Activated naive CD8-positive, alpha-beta T cell treated with anti-CD3 and anti-CD28 coated beads for 36 hours (primary cell): Measurements from ENCODE around the gene LAMB1. TPM values are rescaled to one million over a fixed set of nuclear protein-coding genes. Genes with fewer than 3 reads are reported as not detected.
"Not testable (repeated sequence)": the region's sequence is repeated elsewhere in the genome, so short reads cannot be mapped to it uniquely, and the experiment has no call there.

Experiments
- DNase-seq: peaks from one replicate; pipeline ENCODE4 v3.0.0; 2021
- H3K27ac Mint-ChIP-seq: one replicate; pipeline ENCODE4 v1.8.0; 2022; ENCODE audit warnings: mild to moderate bottlenecking, moderate library complexity, mixed read lengths
- H3K27me3 Mint-ChIP-seq: one replicate; pipeline ENCODE4 v1.8.0; 2022; ENCODE audit warnings: mild to moderate bottlenecking, mixed read lengths
- H3K36me3 Mint-ChIP-seq: one replicate; pipeline ENCODE4 v1.8.0; 2021; ENCODE audit warnings: mild to moderate bottlenecking, mixed read lengths
- H3K4me1 Mint-ChIP-seq: one replicate; pipeline ENCODE4 v1.8.0; 2021; ENCODE audit warnings: mixed read lengths
- H3K4me3 Mint-ChIP-seq: one replicate; pipeline ENCODE4 v1.8.0; 2022; ENCODE audit warnings: mild to moderate bottlenecking, moderate library complexity, mixed read lengths
- H3K9me3 Mint-ChIP-seq: one replicate; pipeline ENCODE4 v1.8.0; 2022; ENCODE audit warnings: mixed read lengths
- total RNA-seq, 2 experiments: library from RNA; stranded (reverse); gene quantifications; one replicate each; pipeline ENCODE4 v1.2.3, GENCODE V29; 2021

LAMB1 gene
- under 1 TPM; 0.16 to 0.32 TPM for total RNA-seq

GRCh38 chr7:108002726-108003598 is at the start of gene LAMB1:
LAMB1 (minus strand) TSS chr7:108003161; CDS start chr7:108002885, 276 bp downstream.
- Mint-ChIP-seq H3K27ac (no peak within 1 kb of the TSS), H3K36me3 (no peaks in the 10 kb centered on the region), H3K9me3 (no peaks in the 10 kb centered on the region), H3K27me3 (peaks cover 90% of the 10 kb centered on the region), H3K4me3 (peak within 1 kb of the TSS; percentile 78), H3K4me1 (peaks cover 22% of the 10 kb centered on the region)
- peak; percentile 38 for DNase-seq

- Mint-ChIP-seq H3K4me1 (peaks cover 4% of the 10 kb centered on the region), H3K36me3 (peaks cover 2% of the 10 kb centered on the region), H3K9me3 (no peaks in the 10 kb centered on the region), H3K27me3 (no peaks in the 10 kb centered on the region), H3K27ac (no peak overlapping the region), H3K4me3 (no peak overlapping the region)
- no peak for DNase-seq
Observed at GRCh38 chr7:108051454-108051853, 48.5 kb upstream of the LAMB1 start.

GRCh38 chr7:108049962-108050361 is 47.0 kb upstream of the LAMB1 start:
- no peak overlapping the region for H3K4me3 Mint-ChIP-seq

GRCh38 chr7:108048422-108048821 is 45.5 kb upstream of the LAMB1 start:
- H3K4me3 Mint-ChIP-seq, result no peak overlapping the region
- H3K9me3 Mint-ChIP-seq, result no peaks in the 10 kb centered on the region
- H3K4me1 Mint-ChIP-seq, result peaks cover 4% of the 10 kb centered on the region
- H3K27me3 Mint-ChIP-seq, result no peaks in the 10 kb centered on the region
- no peak overlapping the region for H3K27ac Mint-ChIP-seq
- peaks cover 2% of the 10 kb centered on the region for H3K36me3 Mint-ChIP-seq
- DNase-seq, result no peak

More at GRCh38 chr7:108049962-108050361, 47.0 kb upstream of the LAMB1 start:
- Mint-ChIP-seq H3K9me3 (no peaks in the 10 kb centered on the region), H3K4me1 (peaks cover 4% of the 10 kb centered on the region), H3K36me3 (peaks cover 2% of the 10 kb centered on the region), H3K27ac (no peak overlapping the region), H3K27me3 (no peaks in the 10 kb centered on the region)
- no peak for DNase-seq

GRCh38 chr7:108046952-108047506 is 44.1 kb upstream of the LAMB1 start:
- H3K4me3 Mint-ChIP-seq, result no peak overlapping the region
- no peaks in the 10 kb centered on the region for H3K9me3 Mint-ChIP-seq
- no peak for DNase-seq
- H3K27ac Mint-ChIP-seq, result no peak overlapping the region
- H3K4me1 Mint-ChIP-seq, result peaks cover 4% of the 10 kb centered on the region
- peaks cover 2% of the 10 kb centered on the region for H3K36me3 Mint-ChIP-seq
- no peaks in the 10 kb centered on the region for H3K27me3 Mint-ChIP-seq

- Mint-ChIP-seq H3K4me1 (peaks cover 4% of the 10 kb centered on the region), H3K27me3 (peaks cover 2% of the 10 kb centered on the region), H3K4me3 (no peak overlapping the region), H3K27ac (no peak overlapping the region), H3K36me3 (peaks cover 2% of the 10 kb centered on the region), H3K9me3 (no peaks in the 10 kb centered on the region)
- no peak for DNase-seq
Observed at GRCh38 chr7:108045669-108046068, 42.7 kb upstream of the LAMB1 start.

- H3K9me3 Mint-ChIP-seq, result no peaks in the 10 kb centered on the region
- no peak overlapping the region for H3K27ac Mint-ChIP-seq
- peaks cover 4% of the 10 kb centered on the region for H3K4me1 Mint-ChIP-seq
- no peak overlapping the region for H3K4me3 Mint-ChIP-seq
- H3K27me3 Mint-ChIP-seq, result peaks cover 5% of the 10 kb centered on the region
- H3K36me3 Mint-ChIP-seq, result peaks cover 2% of the 10 kb centered on the region
- no peak for DNase-seq
Observed at GRCh38 chr7:108045154-108045553, 42.2 kb upstream of the LAMB1 start.

- H3K4me1 Mint-ChIP-seq, result peaks cover 4% of the 10 kb centered on the region
- no peak overlapping the region for H3K4me3 Mint-ChIP-seq
- DNase-seq, result no peak
- no peak overlapping the region for H3K27ac Mint-ChIP-seq
- no peaks in the 10 kb centered on the region for H3K9me3 Mint-ChIP-seq
- H3K36me3 Mint-ChIP-seq, result peaks cover 2% of the 10 kb centered on the region
- H3K27me3 Mint-ChIP-seq, result peaks cover 11% of the 10 kb centered on the region
Observed at GRCh38 chr7:108044345-108044744, 41.4 kb upstream of the LAMB1 start.

- no peaks in the 10 kb centered on the region for H3K4me1 Mint-ChIP-seq
- no peaks in the 10 kb centered on the region for H3K9me3 Mint-ChIP-seq
- no peaks in the 10 kb centered on the region for H3K36me3 Mint-ChIP-seq
- no peak overlapping the region for H3K27ac Mint-ChIP-seq
- no peak overlapping the region for H3K4me3 Mint-ChIP-seq
- H3K27me3 Mint-ChIP-seq, result peaks cover 11% of the 10 kb centered on the region
- DNase-seq, result no peak
Observed at GRCh38 chr7:108038986-108039385, 36.0 kb upstream of the LAMB1 start.

- H3K4me1 Mint-ChIP-seq, result no peaks in the 10 kb centered on the region
- no peak overlapping the region for H3K27ac Mint-ChIP-seq
- no peaks in the 10 kb centered on the region for H3K36me3 Mint-ChIP-seq
- H3K27me3 Mint-ChIP-seq, result peaks cover 11% of the 10 kb centered on the region
- H3K9me3 Mint-ChIP-seq, result no peaks in the 10 kb centered on the region
- no peak for DNase-seq
- H3K4me3 Mint-ChIP-seq, result no peak overlapping the region
Observed at GRCh38 chr7:108037741-108038140, 34.8 kb upstream of the LAMB1 start.

GRCh38 chr7:108037140-108037539 is 34.2 kb upstream of the LAMB1 start:
- Mint-ChIP-seq H3K4me3 (no peak overlapping the region), H3K27ac (no peak overlapping the region), H3K4me1 (no peaks in the 10 kb centered on the region), H3K9me3 (no peaks in the 10 kb centered on the region), H3K36me3 (no peaks in the 10 kb centered on the region), H3K27me3 (peaks cover 11% of the 10 kb centered on the region)
- DNase-seq, result no peak

- H3K4me3 Mint-ChIP-seq, result no peak overlapping the region
- H3K27me3 Mint-ChIP-seq, result peaks cover under 1% of the 10 kb centered on the region
- H3K4me1 Mint-ChIP-seq, result no peaks in the 10 kb centered on the region
- no peaks in the 10 kb centered on the region for H3K9me3 Mint-ChIP-seq
- no peaks in the 10 kb centered on the region for H3K36me3 Mint-ChIP-seq
- no peak overlapping the region for H3K27ac Mint-ChIP-seq
- DNase-seq, result no peak
Observed at GRCh38 chr7:108034586-108034985, 31.6 kb upstream of the LAMB1 start.

- no peak for DNase-seq
- no peaks in the 10 kb centered on the region for H3K36me3 Mint-ChIP-seq
- no peak overlapping the region for H3K4me3 Mint-ChIP-seq
- no peak overlapping the region for H3K27ac Mint-ChIP-seq
- no peaks in the 10 kb centered on the region for H3K4me1 Mint-ChIP-seq
- no peaks in the 10 kb centered on the region for H3K27me3 Mint-ChIP-seq
- no peaks in the 10 kb centered on the region for H3K9me3 Mint-ChIP-seq
Observed at GRCh38 chr7:108033776-108034497, 31.0 kb upstream of the LAMB1 start.

GRCh38 chr7:108033309-108033708 is 30.3 kb upstream of the LAMB1 start:
- H3K36me3 Mint-ChIP-seq, H3K9me3 Mint-ChIP-seq, H3K4me3 Mint-ChIP-seq, H3K27ac Mint-ChIP-seq, H3K27me3 Mint-ChIP-seq, DNase-seq, H3K4me1 Mint-ChIP-seq: not testable (repeated sequence)

- no peaks in the 10 kb centered on the region for H3K27me3 Mint-ChIP-seq
- H3K9me3 Mint-ChIP-seq, result no peaks in the 10 kb centered on the region
- no peak for DNase-seq
- no peak overlapping the region for H3K4me3 Mint-ChIP-seq
- H3K36me3 Mint-ChIP-seq, result no peaks in the 10 kb centered on the region
- no peaks in the 10 kb centered on the region for H3K4me1 Mint-ChIP-seq
- H3K27ac Mint-ChIP-seq, result no peak overlapping the region
Observed at GRCh38 chr7:108030516-108030915, 27.6 kb upstream of the LAMB1 start.
